Mesenchymal stem cell (in vitro differentiated cells and primary cell): ENCODE data around the gene SSC5D.

Experiments
- DNase-seq: peaks from one replicate; pipeline ENCODE4 v3.0.0-alpha.2; 2013
- H2AFZ ChIP-seq: one replicate; pipeline ENCODE4 v1.6.1; 2013; ENCODE audit warnings: low read depth, mild to moderate bottlenecking, control low read depth, inconsistent platforms, low read length, moderate library complexity
- H2AK5ac ChIP-seq: 2 replicates; pipeline ENCODE4 v1.6.1; 2013; ENCODE audit warnings: low read length, moderate library complexity, mild to moderate bottlenecking, inconsistent platforms; ENCODE audit not compliant: severe bottlenecking
- H2BK120ac ChIP-seq: one replicate; pipeline ENCODE4 v1.6.1; 2013; ENCODE audit warnings: low read depth, mild to moderate bottlenecking, inconsistent platforms, low read length, moderate library complexity
- H2BK12ac ChIP-seq, 2 experiments: one replicate each; pipeline ENCODE4 v1.6.1; 2013; ENCODE audit warnings: inconsistent platforms in 2 of 2, low read length in 2 of 2, mild to moderate bottlenecking in 2 of 2, moderate library complexity in 2 of 2, control low read depth in 1 of 2
- H2BK15ac ChIP-seq: one replicate; pipeline ENCODE4 v1.6.1; 2013; ENCODE audit warnings: mild to moderate bottlenecking, low read depth, inconsistent platforms; ENCODE audit not compliant: poor library complexity, severe bottlenecking
- H2BK5ac ChIP-seq: 2 replicates; pipeline ENCODE4 v1.6.1; 2013; ENCODE audit warnings: low read depth, mild to moderate bottlenecking, low read length, control low read depth, inconsistent platforms; ENCODE audit not compliant: poor library complexity, severe bottlenecking
- H3K14ac ChIP-seq, 2 experiments: one replicate each; pipeline ENCODE4 v1.6.1; 2013; ENCODE audit warnings: inconsistent platforms in 2 of 2, low read length in 2 of 2, control low read depth in 1 of 2, mild to moderate bottlenecking in 1 of 2, moderate library complexity in 1 of 2
- H3K18ac ChIP-seq, 2 experiments: one replicate each; pipeline ENCODE4 v1.6.1; 2013; ENCODE audit warnings: inconsistent platforms in 2 of 2, low read length in 2 of 2, control low read depth in 1 of 2, low read depth in 1 of 2, mild to moderate bottlenecking in 1 of 2
- H3K23ac ChIP-seq, 2 experiments: one replicate each; pipeline ENCODE4 v1.6.1; 2013; ENCODE audit warnings: inconsistent platforms in 2 of 2, low read length in 2 of 2, mild to moderate bottlenecking in 2 of 2, moderate library complexity in 2 of 2, control low read depth in 1 of 2
- H3K27ac ChIP-seq: 2 replicates; pipeline ENCODE4 v1.5.1; 2013; ENCODE audit warnings: mild to moderate bottlenecking, moderate library complexity, low read length, control low read depth, inconsistent platforms; ENCODE audit not compliant: poor library complexity, severe bottlenecking
- H3K27me3 ChIP-seq, 2 experiments: 2 replicates each; pipeline versions ENCODE4 v1.6.1 to v1.7.0; 2013; ENCODE audit warnings: low read length in 2 of 2, mild to moderate bottlenecking in 2 of 2, moderate library complexity in 2 of 2, control low read depth in 1 of 2, inconsistent platforms in 1 of 2; ENCODE audit not compliant: control insufficient read depth in 1 of 2, insufficient read depth in 1 of 2
- H3K36me3 ChIP-seq, 2 experiments: 2 replicates each; pipeline versions ENCODE4 v1.6.1 to v1.7.0; 2013; ENCODE audit warnings: low read length in 2 of 2, control low read depth in 1 of 2, inconsistent platforms in 1 of 2, low read depth in 1 of 2, mild to moderate bottlenecking in 1 of 2; ENCODE audit not compliant: insufficient read depth in 2 of 2, control insufficient read depth in 1 of 2
- H3K4ac ChIP-seq, 2 experiments: one replicate each; pipeline ENCODE4 v1.6.1; 2013; ENCODE audit warnings: inconsistent platforms in 2 of 2, low read length in 2 of 2, mild to moderate bottlenecking in 2 of 2, moderate library complexity in 2 of 2, control low read depth in 1 of 2, low read depth in 1 of 2
- H3K4me1 ChIP-seq: 2 replicates; pipeline ENCODE4 v1.6.1; 2013; ENCODE audit warnings: low read depth, low read length, control low read depth; ENCODE audit not compliant: control insufficient read depth, insufficient read depth
- H3K4me2 ChIP-seq: 2 replicates; pipeline ENCODE4 v1.6.1; 2013; ENCODE audit warnings: low read length, mild to moderate bottlenecking, inconsistent platforms; ENCODE audit not compliant: poor library complexity, severe bottlenecking
- H3K4me3 ChIP-seq, 2 experiments: 2 replicates each; pipeline versions ENCODE4 v1.5.1 to v1.7.0; 2013; ENCODE audit warnings: low read length in 2 of 2, mild to moderate bottlenecking in 2 of 2, control low read depth in 1 of 2, low read depth in 1 of 2; ENCODE audit not compliant: insufficient read depth in 1 of 2
- H3K79me1 ChIP-seq: replicated peaks from 2 replicates; pipeline ENCODE4 v1.6.1; 2013; ENCODE audit warnings: mild to moderate bottlenecking, control low read depth, low read length, inconsistent platforms; ENCODE audit not compliant: poor library complexity, severe bottlenecking
- H3K9ac ChIP-seq: 2 replicates; pipeline ENCODE4 v1.7.0; 2013; ENCODE audit warnings: mild to moderate bottlenecking, low read length, moderate library complexity
- H3K9me3 ChIP-seq: 2 replicates; pipeline ENCODE4 v1.7.0; 2013; ENCODE audit warnings: mild to moderate bottlenecking, low read length; ENCODE audit not compliant: control insufficient read depth
- H4K8ac ChIP-seq: one replicate; pipeline ENCODE4 v1.6.1; 2013; ENCODE audit warnings: inconsistent platforms, mild to moderate bottlenecking, low read length, moderate library complexity
- H4K91ac ChIP-seq: one replicate; pipeline ENCODE4 v1.6.1; 2013; ENCODE audit warnings: mild to moderate bottlenecking, low read length, inconsistent platforms
- WGBS: methylation state at CpG from one replicate; pipeline ENCODE4 v1.1.7; 2013; ENCODE audit warnings: mixed read lengths; 5-methylcytosine and 5-hydroxymethylcytosine counted together

SSC5D gene

GRCh38 chr19:55550321-55550650 lies 62.0 kb downstream of the SSC5D start:
- Histone ChIP-seq H2AFZ (no peak overlapping the region), H3K14ac (no peak overlapping the region), H3K9ac (peak overlapping the region; percentile 83), H3K23ac (no peak overlapping the region), H3K4me1 (peaks cover 39% of the 10 kb centered on the region), H4K8ac (peak overlapping the region; percentile 96), H4K91ac (no peak overlapping the region), H2BK12ac (no peak overlapping the region), H2BK5ac (no peak overlapping the region), H3K4ac (no peak overlapping the region), H2AK5ac (no peak overlapping the region), H2BK120ac (no peak overlapping the region), H3K27ac (peak overlapping the region; percentile 98), H3K4me2 (no peak overlapping the region), H2BK15ac (no peak overlapping the region), H3K18ac (peak overlapping the region in 1 of 2 experiments; percentile 77), H3K27me3 (peaks cover 0 to 6% of the 10 kb centered on the region in 2 experiments), H3K9me3 (no peaks in the 10 kb centered on the region), H3K36me3 (no peaks in the 10 kb centered on the region), H3K4me3 (no peak overlapping the region), H3K79me1 (no peaks in the 10 kb centered on the region)
- DNase-seq: no peak
- WGBS: 13% methylated on average over 4 of the region's 7 CpGs

GRCh38 chr19:55552206-55552605 lies 64.0 kb downstream of the SSC5D start:
- no peak overlapping the region for H2AFZ ChIP-seq
- no peak overlapping the region for H2BK12ac ChIP-seq
- H4K91ac ChIP-seq: no peak overlapping the region
- no peak overlapping the region for H2AK5ac ChIP-seq
- H3K9me3 ChIP-seq: no peaks in the 10 kb centered on the region
- peaks cover 0 to 6% of the 10 kb centered on the region in 2 experiments for H3K27me3 ChIP-seq
- WGBS: 35% methylated on average over 3 of the region's 5 CpGs
- H4K8ac ChIP-seq: no peak overlapping the region
- H3K79me1 ChIP-seq: no peaks in the 10 kb centered on the region
- H2BK5ac ChIP-seq: no peak overlapping the region
- H3K27ac ChIP-seq: peak overlapping the region; percentile 67
- H2BK15ac ChIP-seq: no peak overlapping the region
- no peak overlapping the region for H3K4me2 ChIP-seq
- H3K4me1 ChIP-seq: peaks cover 25% of the 10 kb centered on the region
- DNase-seq: peak; percentile 6
- no peak overlapping the region for H3K4ac ChIP-seq
- no peak overlapping the region for H2BK120ac ChIP-seq
- no peak overlapping the region for H3K9ac ChIP-seq
- no peak overlapping the region for H3K23ac ChIP-seq
- H3K4me3 ChIP-seq: no peak overlapping the region
- no peak overlapping the region for H3K14ac ChIP-seq
- H3K36me3 ChIP-seq: no peaks in the 10 kb centered on the region
- H3K18ac ChIP-seq: no peak overlapping the region

- Histone ChIP-seq H4K91ac (no peak overlapping the region), H3K27me3 (peaks cover 0 to 8% of the 10 kb centered on the region in 2 experiments), H3K4me1 (peaks cover 21% of the 10 kb centered on the region), H3K14ac (no peak overlapping the region), H3K27ac (peak overlapping the region; percentile 67), H2BK120ac (no peak overlapping the region), H3K18ac (no peak overlapping the region), H4K8ac (no peak overlapping the region), H3K23ac (no peak overlapping the region), H3K4me2 (peak overlapping the region; percentile 19), H3K9ac (no peak overlapping the region), H2AFZ (no peak overlapping the region), H3K4ac (no peak overlapping the region), H2BK15ac (no peak overlapping the region), H3K79me1 (no peaks in the 10 kb centered on the region), H3K36me3 (no peaks in the 10 kb centered on the region), H2BK5ac (no peak overlapping the region), H3K9me3 (no peaks in the 10 kb centered on the region), H3K4me3 (no peak overlapping the region), H2AK5ac (no peak overlapping the region), H2BK12ac (no peak overlapping the region)
- DNase-seq: peak; percentile 72
- WGBS: 40% methylated on average over 13 of the region's 13 CpGs
Observed at GRCh38 chr19:55552620-55553019, 64.4 kb downstream of the SSC5D start.

GRCh38 chr19:55553217-55554182 lies 65.3 kb downstream of the SSC5D start:
- WGBS: 67% methylated on average over 12 of the region's 13 CpGs
- Histone ChIP-seq H3K9me3 (no peaks in the 10 kb centered on the region), H3K4me3 (no peak overlapping the region)

More at GRCh38 chr19:55553217-55554182, 65.3 kb downstream of the SSC5D start:
- Histone ChIP-seq H3K9ac (no peak overlapping the region), H3K36me3 (no peaks in the 10 kb centered on the region), H3K4me2 (no peak overlapping the region), H2AFZ (no peak overlapping the region), H2BK120ac (no peak overlapping the region), H3K23ac (no peak overlapping the region), H3K14ac (no peak overlapping the region), H2BK12ac (no peak overlapping the region), H4K8ac (no peak overlapping the region), H3K4ac (no peak overlapping the region), H2AK5ac (no peak overlapping the region), H2BK15ac (no peak overlapping the region), H2BK5ac (no peak overlapping the region), H3K79me1 (no peaks in the 10 kb centered on the region), H3K18ac (no peak overlapping the region), H3K27ac (peak overlapping the region; percentile 55), H4K91ac (no peak overlapping the region), H3K4me1 (peaks cover 20% of the 10 kb centered on the region), H3K27me3 (peaks cover 0 to 12% of the 10 kb centered on the region in 2 experiments)
- peak; percentile 9 for DNase-seq
